ENCODE results near the gene MACROH2A1.

- TF ChIP-seq CTCF (conservative IDR thresholded peaks at IDR 0.05) (no peak), ZFX (IDR thresholded peaks at IDR 0.05) (no peak)
Measured at GRCh38 chr5:135333732-135334515, 65.1 kb downstream of the MACROH2A1 start.
